GM20000 (cell line): Measurements from ENCODE around the gene CD247.

Source experiments
- DNase-seq: peaks from one replicate; pipeline ENCODE4 v3.0.0; 2012; ENCODE audit warnings: low spot score
- CTCF ChIP-seq: IDR thresholded peaks from 2 replicates; pipeline ENCODE4 v1.5.1; 2012; ENCODE audit warnings: mild to moderate bottlenecking, control low read depth; ENCODE audit errors: extremely low read depth, missing control alignments

The CD247 gene

DNA sequence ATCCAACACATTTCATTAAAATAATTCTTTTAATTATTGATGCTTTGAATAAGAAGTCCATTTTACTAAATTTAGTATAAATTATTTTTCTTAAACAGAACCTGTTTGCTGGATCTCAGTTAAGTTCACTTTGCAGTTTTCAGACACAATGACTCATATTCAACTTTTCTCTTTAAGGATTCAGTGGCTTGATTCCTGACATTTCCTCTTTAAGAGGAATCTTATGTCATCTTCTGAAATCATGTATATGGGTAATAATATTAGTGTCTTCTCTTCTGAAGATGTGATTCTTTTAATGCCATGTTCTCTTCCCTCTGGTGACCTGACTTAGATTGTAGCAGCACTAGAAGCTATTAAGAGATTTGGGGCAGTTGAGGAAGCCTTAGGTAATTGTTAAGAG lies 22.7 kb upstream of the CD247 start:
- no peak for DNase-seq
- TF ChIP-seq CTCF: no peak

DNA sequence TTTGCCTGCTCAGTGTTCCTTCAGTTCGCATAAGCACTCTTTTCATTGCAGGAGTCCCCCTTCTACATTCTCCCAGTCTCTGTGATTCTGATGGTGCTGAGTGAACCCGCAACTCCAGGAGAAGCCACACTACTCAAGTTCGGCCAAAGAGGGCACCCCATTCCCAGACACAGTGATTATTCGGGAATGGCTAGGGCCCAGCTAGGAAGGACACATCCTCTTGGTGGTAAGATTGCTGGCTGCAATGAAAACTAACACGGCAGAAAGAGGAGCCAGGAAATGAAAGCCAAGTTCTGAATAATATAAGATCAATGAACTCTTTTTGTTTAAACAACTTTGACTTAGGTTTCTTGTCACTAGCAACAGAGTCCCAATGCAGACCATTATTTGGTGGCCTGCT lies 20.3 kb upstream of the CD247 start:
- no peak for DNase-seq
- TF ChIP-seq CTCF: no peak

- peak; percentile 77 for TF ChIP-seq CTCF
- peak; percentile 76 for DNase-seq
Measured at GRCh38 chr1:167533851-167534300, 15.5 kb upstream of the CD247 start.

DNA sequence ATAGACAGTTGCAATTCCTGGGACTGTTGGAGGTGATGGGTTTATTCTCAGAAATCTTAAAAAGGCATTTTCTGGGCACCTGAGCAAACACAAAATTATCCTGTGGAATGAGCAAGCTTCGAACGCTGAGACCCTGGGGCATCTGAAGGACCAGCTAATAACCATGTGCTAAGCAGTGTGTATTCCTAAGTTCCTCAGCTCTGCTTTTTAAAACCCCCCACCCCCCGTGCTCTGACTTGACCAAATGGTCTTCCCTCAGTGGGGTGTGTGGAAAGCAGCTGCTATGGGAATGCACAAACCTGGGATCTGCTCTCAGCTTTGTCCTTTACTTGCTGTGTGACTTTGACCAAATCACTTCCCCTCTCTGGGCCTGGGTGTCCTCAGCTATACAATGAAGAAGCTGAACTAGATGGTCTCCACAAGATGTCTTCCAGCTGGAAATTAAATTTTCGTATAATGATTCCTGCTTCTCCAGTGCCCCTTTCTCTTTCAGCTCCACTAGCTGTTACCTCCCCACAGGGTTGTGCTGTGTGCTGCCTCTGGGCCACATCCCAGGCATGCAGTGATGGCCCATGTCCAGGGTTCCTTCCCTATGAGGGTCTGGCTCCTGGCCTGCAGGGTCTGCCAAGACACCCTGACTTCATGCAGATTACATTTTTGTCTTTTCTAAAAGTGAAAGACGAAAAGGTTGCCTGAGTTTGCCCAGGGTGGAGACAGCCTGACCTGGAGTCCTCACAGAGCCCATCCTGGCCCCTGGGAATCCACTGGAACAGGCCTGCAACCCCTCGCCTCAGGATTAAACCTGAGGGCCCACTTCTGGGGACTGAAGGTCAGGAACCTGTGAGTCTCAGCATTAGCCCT lies 14.9 kb upstream of the CD247 start:
- no peak for TF ChIP-seq CTCF
- no peak for DNase-seq

GRCh38 chr1:167532375-167532774 lies 14.0 kb upstream of the CD247 start:
- no peak for TF ChIP-seq CTCF
- DNase-seq: no peak

- no peak for TF ChIP-seq CTCF
- no peak for DNase-seq
Measured at GRCh38 chr1:167529829-167530474, 11.6 kb upstream of the CD247 start.

DNA sequence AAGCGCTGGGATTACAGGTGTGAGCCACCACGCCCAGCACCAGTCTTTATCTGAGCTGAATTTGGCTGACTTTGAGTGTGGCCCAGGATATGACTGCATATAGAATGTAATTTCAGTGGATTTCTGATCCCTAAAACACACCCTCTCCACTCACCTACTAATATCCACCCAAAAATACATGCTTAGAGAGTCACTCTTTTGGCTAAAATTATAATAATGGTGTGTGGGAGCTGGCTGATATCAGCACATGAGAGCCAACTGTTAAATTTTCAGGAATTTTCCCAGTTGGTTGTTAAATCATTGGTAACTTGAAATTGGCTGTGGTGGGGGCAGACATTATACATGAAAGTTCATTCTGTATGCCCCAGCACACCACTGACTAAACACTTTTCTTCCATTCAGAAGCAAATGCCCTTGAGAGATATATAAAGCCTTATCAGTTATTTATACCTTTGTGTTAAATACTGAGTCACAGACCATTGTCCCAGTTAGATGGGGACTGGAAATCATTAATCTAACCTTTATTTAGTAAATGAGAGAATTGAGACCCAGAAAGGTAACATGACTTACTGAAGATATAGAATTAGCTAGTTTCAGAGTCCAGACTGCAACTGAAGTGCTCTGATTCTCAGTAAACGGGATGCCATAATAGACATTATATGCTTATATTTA lies 9.9 kb upstream of the CD247 start:
- DNase-seq: no peak
- no peak for TF ChIP-seq CTCF
